SIG-M5 treated with dmso at 0.1 percent for 504 hours (cell line): ENCODE measurements around the gene ADD3.

ENCODE experiments used
- DNase-seq: peaks from one replicate; lab custom pipeline; 2025; ENCODE audit not compliant: unreplicated experiment; lab: John Stamatoyannopoulos, UW

ADD3 gene

DNA sequence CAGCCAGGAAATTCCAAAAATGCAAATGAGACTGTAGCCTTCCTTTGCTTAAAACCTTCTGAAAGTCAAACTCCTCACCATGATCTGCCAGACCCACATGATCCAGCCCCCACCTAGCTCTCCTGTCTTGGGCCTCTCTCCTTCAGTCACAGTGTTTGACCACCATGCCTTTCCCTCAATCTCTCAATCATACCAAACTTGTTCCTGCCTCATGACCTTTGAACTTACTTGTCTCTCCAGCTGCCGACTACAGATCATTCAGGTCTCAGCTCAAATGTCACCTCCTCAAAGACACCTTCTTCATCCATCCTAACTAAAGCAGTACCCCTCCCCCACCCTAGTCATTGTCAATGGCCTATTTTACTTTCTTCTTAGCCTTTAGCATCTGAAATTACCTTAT is 9.3 kb upstream of the ADD3 start:
- no peak for DNase-seq

DNA sequence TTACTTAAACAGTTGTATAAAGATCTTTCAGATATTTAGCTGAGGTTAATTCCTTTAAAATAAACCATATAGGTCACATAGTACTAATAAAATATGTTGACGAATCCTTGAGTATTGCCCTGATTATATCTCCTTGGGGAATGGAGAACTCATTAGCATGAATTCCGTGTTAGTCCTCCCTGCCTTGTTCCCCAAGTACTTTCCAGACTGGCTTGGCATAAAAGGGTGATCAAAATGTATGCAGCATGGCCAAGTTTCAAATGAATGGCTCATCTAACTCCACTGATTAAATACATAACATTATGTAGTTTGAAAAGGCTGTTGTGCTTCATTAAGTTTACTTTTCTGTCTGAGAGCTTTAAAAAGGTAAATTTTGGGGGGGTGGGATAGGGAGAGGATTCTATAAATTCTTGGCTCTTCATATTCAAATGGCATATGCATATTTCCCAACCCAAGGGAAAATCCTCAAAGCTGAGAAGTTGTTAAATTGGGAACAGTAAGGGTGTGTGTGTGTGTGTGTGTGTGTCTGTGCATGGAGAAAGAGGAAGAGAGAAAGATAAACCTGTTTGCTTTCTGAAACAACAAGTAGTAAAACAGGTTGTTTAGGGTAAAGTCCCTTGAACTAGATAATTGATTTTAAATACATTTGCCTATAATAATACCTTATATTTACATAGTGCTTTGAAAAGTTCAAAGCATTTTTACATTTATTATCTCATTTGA is 4.8 kb upstream of the ADD3 start:
- no peak for DNase-seq

DNA sequence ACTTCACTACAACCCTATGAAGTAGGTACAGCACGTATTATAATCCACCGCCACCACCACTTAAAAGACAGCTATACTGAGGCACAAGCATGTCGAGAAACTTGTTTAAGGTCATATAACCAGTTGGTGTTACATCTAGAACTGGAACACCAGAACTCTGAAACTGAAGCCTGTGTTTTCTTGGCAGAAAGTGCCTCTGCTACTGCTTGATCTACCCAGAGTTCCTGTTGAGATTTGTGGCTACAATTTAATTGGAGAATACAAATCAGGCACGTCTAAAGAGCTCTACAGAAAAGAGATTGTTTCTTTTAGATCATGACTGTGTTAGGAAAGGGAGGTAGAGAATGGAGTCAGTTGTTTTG is 4.3 kb upstream of the ADD3 start:
- no peak for DNase-seq

DNA sequence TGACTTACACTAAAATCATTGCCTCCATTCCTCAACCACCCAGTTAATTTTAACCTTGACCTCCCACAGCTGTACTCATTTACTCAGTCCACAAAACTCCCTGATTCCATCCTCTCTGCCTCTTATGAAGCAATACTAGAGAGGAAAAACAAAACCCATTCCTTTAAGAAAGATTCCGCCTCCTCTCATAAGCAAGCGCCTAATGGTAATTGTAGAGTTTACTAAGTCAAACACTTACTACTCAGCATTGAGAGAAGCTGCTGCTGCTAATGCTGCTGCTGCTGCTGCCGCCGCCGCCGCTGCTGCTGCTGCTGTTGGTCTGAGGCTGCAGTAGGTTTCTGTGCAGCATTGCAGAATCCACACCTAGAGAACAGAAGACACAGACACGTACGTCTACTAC is 2.1 kb upstream of the ADD3 start:
- no peak for DNase-seq

DNA sequence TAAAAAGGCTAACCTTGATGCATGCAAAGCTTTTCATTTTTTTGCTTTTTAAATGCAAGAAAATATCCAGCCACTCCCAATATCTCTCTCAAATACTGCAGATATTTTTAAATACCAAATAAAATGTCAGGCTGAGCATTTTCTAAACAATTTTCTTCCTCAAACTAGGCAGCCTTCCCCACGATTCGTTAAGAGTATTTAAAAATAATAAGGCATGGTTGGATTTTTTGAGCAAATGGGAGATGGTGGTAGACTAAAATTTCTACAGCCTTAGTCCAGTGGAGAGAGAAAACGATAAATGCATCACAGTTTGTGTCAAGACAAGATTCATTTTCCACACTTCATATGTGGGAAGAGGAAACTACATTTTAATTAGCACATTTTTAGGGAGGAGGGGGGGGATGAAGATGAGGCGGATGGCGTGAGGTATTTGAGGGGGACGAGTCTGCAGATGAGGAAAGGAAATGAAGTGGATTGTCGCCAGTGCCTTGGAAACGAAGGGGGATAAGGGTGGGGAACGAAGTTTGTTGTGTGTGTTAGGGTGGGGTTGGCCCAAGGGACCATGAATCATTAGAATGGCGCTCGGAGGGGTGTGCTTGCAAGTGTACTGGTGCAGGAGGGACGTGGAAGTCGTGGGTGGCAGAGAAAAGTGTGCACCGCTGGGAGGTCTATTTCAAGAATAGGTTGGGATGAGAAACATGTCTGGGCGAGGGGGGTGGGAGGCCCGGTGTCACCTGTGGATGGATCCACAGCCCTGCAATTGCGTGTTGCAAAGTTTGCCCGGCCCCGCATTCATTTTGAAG is 1.2 kb upstream of the ADD3 start:
- DNase-seq = no peak

DNA sequence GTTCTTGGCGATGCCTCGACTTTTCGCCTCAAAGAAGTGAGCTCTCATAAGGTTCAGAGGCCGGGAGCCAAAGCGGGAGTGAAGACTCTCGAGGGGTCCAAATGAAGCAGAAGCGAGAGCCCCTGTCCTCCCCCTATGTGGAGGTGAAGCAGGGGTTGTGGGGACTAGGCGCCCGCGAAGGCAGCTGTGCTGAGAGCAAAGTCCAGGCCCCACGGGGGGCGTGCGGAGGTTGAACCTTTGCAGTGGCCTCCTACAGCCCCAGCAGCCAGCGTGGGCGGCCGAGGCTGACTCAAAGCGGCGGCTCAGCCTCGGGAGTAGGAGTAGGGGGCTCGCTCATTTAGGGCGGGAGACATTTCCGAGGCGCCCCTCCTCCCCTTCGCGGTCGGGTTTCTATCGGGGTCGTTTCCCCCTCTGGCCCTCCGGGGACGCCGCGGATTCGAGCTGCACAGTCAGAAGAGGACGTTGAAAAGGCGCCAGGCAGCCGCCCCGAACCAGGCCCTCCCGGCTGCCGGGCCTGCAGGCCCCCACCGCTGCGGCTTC is 553 bp upstream of the ADD3 start:
- no peak for DNase-seq

DNA sequence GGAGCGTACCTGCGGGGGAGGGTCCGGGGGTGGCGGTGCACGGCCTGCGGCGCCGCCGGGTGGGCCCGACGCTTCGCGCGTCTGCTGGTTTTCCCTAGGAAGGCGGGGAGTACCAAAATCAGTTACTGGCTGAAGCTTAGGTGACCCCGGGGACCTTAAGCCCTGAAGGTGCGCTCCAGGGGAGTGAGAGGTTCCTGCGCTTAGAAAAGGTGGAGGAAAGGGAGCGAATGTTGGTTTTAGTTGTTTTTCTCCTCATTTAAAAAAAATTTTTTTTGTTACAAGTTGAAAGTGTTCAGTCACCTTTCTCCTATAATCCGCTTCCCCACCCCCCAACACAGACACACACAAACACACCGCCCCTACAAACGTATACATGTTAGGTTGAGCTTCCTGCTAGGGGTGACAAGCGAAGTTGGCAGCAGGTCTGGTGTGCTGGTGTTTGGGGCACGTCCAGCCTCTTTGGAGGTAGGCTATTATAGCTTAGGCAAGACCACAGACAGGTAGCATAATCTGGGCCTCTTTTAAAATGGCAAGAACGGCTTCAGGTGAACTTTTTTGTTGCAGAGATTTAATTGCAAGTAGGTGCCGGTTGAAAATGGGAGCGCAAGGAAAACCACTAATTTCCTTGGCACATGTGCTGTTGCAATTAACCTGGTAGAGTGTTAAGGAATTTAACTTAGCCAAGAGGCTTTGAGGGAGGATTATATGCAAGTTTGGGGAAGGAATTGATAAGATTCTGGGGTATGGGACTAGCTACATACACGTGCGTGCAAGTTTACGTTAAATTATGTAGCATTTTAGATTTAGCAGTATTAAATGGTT is 945 bp downstream of the ADD3 start:
- DNase-seq = no peak

DNA sequence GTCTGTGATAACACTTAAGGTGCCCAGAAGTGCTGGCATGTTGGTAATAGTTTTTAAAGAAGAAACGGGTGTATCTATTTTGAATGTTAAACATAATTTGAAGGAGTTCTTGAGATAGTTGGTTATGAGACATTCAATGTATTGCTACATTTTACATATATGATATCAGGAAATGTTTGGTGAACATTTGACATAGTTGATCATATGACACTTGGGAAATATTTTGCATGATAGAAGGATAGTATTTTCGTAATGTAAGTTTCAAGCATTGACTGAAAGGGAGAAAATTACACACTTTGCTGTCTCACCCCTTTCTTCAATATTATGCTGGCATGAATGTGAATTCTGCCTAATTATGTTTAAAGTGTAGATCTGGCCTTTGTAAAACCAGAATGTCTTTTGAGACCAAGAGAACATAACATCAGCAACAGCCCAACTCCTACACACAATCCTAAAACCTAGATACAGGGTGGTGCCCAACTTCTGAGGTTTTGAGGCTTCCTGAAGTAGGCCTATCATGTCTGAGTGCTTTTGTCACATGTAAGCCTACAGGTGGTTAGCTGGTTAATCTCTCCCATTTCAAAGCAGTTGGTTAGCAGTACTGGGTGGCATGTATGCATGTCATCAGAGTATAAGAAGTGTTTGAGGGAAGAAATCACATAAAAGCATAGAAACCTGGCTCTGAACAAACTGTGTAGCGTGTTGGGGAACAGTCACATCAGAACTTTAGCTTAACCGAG is 2.1 kb downstream of the ADD3 start:
- DNase-seq = no peak

DNA sequence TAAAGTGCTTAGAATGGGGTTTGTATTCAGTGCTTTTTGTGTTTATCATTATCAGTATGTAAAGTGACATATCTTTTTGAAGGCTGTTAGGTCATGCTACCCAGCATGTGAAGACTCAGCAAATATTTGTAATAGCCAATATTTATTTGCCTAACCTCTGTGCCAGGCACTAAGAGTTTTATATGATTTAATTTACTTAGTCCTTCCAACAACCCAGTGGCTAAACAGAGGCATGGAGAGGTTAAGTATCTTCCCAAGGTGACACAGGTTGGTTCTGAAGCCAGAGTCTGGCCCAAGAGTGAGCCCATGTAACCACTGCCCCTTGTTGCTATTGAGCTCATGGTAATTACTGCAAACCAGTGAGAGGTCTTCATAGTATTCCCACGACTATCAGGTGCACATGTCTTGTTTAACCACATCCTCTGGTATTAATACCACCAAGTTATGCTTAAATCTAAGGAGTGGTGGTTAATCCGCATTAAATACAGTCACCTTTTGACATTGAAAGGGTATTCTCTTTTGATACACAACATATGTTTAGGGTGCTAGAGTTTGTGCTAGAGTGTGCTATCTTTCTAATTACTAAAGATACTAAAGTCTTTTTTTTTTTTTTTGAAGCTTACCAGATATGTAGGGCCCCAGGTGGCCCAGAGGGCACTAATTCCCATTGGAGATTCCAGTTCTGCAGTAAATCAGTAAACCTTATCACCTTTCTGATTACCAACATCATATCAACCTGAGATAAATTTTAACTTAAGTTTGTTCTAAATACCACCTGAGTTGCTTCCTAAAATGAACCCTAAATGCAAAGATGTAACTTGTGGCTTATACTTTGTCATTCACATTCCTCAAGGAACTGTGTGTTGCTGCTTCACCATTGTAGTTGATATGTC is 2.9 kb downstream of the ADD3 start:
- no peak for DNase-seq

DNA sequence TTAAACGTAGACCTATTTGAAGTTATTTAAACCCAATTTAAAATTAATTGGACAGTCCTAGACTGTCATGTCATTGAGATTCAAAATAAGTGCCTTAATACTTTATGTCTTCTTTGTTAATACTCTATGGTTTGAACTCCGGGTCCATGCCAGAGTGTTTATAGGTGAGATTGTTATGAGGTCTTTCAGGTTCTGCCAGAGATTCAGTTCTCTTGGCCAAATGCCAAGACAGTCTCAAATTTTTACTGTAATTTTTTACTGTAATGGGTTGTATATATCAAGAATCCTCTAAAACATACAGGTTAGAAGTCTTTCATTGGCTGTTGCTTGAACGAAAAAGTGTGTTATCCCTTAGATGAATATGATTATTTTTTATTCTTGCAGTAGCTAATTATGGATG is 3.9 kb downstream of the ADD3 start:
- DNase-seq = no peak

DNA sequence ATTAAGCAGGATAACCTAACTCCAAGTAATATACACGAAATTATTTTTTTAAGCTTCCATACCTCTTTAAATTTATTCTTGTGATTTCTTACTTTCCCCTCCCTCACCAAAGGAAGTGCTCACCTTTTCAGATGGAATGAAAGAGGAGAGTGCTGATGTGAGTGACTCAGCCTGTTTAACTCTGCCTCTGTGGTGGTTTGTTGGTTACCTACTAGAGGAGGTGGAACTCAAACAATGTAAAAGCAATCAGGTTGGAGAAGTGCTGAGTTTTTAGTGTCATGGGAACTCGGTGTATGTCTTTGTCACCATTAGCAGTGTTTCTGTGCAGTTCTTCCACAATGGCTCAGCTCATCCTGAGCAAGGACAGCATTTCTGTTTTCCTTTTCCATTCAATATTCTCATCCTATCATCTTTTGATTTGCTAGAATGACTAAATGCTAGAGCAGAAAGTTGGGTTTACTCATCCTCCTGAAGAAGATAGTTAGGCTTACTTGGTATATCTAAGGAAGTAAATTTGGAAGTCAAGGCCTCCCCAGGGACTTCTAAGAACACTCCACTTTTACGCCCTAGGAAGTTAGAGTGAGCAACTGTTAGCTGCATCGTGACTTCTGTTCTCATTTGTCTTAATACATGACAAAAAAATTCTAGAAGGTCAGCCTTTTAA is 6.0 kb downstream of the ADD3 start:
- DNase-seq = no peak

DNA sequence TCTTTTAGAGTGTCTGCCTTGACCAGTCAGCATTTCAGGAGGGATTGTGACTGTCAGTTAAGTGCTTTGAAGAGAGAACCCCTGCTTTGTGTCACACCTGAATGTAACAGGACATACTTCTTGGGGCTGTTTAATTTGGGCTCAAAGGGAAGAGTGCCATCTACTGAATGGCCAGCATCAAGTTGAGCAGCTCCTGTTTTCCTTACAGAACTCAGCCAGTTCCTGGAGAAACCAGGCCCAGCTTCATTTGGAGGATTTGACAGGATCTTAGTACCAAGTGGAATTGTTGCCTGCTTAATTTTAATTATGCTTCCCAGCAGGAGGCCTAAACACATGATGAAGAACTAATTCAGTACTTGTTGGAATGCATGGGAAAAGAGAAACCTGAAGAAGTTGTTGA is 8.3 kb downstream of the ADD3 start:
- DNase-seq = no peak

DNA sequence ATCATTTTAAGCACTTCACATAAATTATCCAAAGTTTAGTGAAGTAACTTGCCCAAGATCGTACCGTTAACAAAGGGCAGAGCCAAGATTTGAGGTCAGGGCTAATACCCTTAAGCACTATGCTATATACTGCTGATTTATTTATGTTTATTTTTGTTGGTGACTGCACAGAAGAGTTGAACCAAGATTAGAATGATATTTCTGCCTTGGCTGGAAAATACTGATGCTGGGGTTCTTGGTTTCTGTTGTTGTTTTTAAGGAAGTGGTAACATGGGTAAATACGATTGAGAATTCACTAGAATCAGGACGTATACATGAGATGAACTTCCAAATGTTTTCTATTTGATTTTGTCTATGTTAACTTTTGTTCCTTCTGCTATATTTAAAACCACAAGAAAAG is 9.3 kb downstream of the ADD3 start:
- DNase-seq = no peak

DNA sequence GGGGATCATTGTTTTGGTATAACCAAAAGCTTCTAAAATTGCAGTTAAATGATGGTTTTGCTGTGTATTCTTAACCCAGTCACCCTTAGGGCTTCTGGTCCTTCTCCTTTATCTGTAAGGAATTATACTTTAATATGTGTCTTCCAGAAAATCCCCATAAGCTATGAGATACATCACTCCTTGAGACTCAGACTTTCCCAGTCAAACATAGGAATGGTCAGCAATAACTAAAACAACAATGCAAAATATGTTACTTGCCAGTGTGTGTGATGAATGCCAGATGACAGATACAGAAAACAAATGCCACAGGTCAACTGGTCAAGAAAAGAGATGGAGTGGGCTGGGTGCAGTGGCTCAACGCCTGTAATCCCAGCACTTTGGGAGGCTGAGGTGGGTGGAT is 10.1 kb downstream of the ADD3 start:
- DNase-seq = no peak

DNA sequence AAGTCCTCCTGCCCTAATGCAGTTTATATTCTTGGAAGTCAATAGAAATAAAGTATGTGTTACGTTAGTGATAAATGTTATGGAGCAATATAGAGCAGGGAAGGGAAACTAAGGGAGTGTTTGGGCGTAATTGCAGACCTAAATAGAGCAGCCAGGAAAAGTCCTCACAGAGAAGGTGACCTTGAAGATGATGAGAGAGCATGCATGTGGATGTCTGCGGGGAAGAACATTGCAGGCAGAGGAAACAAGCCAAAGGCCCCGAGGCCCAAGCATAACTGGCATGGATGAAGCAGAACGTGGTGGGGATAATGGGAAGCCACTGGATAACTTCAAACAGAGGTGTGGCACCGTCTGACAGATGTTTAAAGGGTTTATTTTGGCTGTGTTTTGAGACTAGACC is 12.5 kb downstream of the ADD3 start:
- DNase-seq = no peak

DNA sequence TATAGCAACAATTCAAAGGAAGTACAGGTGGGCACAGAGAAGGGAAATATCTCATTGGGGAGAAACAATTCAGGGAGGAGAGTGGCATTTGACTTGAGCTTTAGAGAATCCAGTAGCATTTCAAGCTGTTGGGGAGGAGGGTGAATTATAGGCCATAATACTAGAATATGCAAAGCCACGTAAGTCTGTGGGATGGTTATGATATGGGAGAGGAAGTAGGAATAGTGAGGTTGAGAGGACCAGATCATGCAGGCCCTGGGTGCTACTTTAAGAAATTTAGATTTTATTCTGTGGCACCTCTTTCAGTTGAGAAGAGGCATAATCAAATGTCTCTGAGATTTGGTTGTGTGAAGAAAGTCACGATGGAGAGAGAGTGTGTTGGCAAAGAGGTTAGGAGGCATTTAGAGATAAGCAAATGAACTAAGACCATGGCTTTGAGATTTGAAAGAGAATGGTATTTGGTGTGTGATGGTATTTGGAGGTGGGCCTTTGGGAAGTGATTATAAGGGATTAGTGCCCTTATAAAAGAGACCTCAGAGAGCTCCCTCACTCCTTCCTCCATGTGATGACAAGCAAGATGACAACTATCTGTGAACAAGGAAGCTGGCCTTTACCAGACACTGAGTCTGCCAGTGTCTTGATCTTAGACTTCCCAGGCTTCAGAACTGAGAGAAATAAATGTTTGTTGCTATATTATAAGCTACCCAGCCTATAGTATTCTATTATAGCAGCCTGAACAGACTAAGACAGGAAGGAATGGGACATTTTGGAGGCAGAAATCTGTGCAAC is 15.1 kb downstream of the ADD3 start:
- no peak for DNase-seq

DNA sequence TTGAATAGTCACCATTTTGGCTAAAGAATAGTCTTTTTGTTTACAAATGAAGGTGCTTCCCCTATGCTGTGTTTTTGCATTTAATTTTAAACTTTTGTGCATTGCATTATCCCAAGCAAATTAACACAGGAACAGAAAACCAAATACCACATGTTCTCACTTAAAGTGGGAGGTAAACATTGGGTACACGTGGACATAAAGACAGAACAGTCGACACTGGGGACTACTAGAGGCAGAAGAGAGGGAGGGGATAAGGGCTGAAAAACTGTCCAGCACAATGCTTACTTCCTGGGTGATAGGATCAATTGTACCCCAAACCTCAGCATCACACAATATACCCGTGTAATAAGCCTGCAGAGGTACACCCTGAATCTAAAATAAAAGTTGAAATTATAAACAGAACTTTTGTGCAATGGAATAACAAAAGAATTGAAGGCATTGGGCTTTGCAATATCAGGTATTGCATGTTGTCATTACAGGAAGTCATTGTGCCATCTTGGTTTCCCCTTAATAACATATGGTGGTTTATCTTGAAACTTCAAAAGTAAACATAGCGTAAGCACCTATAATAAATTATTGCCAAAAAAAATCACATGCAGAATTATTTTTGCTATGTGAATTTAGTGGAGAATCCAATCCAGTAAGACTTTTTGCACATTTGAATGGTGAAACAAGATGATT is 16.1 kb downstream of the ADD3 start:
- DNase-seq = no peak

DNA sequence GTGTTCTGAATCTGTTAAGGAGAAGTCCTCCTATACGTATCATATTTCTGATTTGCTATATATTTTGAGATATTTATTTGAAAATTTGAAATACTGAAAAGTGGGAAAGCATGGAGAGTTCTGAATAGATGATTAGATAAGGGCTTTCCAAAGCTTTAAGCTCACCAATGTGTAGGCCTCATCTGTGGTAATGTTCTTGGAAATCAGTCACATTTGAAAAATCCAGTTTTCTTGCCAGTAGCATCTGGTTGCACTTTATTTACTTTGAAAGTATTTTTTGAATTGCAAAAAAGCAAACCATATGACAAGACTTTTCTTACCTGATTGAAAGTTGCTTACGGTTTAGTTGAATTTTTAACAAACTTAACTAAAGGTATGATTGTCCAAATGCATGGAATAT is 21.7 kb downstream of the ADD3 start:
- DNase-seq = no peak
